Calu3 (cell line): ENCODE measurements around the gene SLC39A7. TPM values are rescaled to one million over a fixed set of nuclear protein-coding genes. Genes with fewer than 3 reads are reported as not detected.

ENCODE experiments used
- BruUV-seq: library from RNA; stranded (reverse); fragments of 400-500 nt; replicated peaks from 2 replicates; lab custom pipeline; 2021; lab: Mats Ljungman, UMichigan
- CTCF ChIA-PET: fragments of 300-600 bp; sonication (Branson Sonifier 250); formaldehyde crosslinking; loops from one replicate; lab custom pipeline; 2022; ENCODE audit warnings: antibody characterized with exemption; lab: Charles Lee
- DNase-seq: peaks from one replicate; pipeline ENCODE4 v3.0.0; 2022
- H3K27ac Mint-ChIP-seq: one replicate; pipeline ENCODE4 v1.8.0; 2022; ENCODE audit warnings: mixed read lengths; ENCODE audit not compliant: unreplicated experiment
- H3K27me3 Mint-ChIP-seq: one replicate; pipeline ENCODE4 v1.8.0; 2022; ENCODE audit warnings: mixed read lengths; ENCODE audit not compliant: unreplicated experiment
- H3K36me3 Mint-ChIP-seq: one replicate; pipeline ENCODE4 v1.8.0; 2022; ENCODE audit warnings: mild to moderate bottlenecking, moderate library complexity, mixed read lengths; ENCODE audit not compliant: insufficient read depth, unreplicated experiment
- H3K4me1 Mint-ChIP-seq: one replicate; pipeline ENCODE4 v1.8.0; 2022; ENCODE audit warnings: mild to moderate bottlenecking, low read depth, mixed read lengths; ENCODE audit not compliant: unreplicated experiment
- H3K4me3 Mint-ChIP-seq: one replicate; pipeline ENCODE4 v1.8.0; 2022; ENCODE audit warnings: mild to moderate bottlenecking, low read depth, moderate library complexity, mixed read lengths; ENCODE audit not compliant: unreplicated experiment
- H3K9me3 Mint-ChIP-seq: one replicate; pipeline ENCODE4 v1.8.0; 2022; ENCODE audit warnings: low read depth, mixed read lengths; ENCODE audit not compliant: unreplicated experiment
- CTCF ChIP-seq: fragments of 200-600 bp; IDR thresholded peaks from one replicate; pipeline ENCODE4 v1.8.0; 2022; ENCODE audit warnings: antibody characterized with exemption; ENCODE audit not compliant: unreplicated experiment
- intact Hi-C: fragments of 100-400 bp; cut with micrococcal nuclease; formaldehyde crosslinking; loops from one replicate; pipeline ENCODE4 v1.10.0; 2022; ENCODE audit not compliant: unreplicated experiment
- total RNA-seq: library from RNA; stranded (reverse); gene quantifications from 2 replicates; pipeline ENCODE4 v1.2.3, GENCODE V29; 2022

The SLC39A7 gene
- total RNA-seq, 1 experiment from 2014 or later: 201 TPM

- Mint-ChIP-seq H3K27me3 (peaks cover 86% of the 10 kb centered on the region), H3K36me3 (no peaks in the 10 kb centered on the region), H3K4me3 (no peak overlapping the region), H3K9me3 (no peaks in the 10 kb centered on the region), H3K4me1 (peaks cover 9% of the 10 kb centered on the region), H3K27ac (no peak overlapping the region)
- BruUV-seq: no TSS peak
- no peak for DNase-seq
- intact Hi-C loops: no loop called here
- CTCF ChIA-PET: no interaction called here
- no peak for TF ChIP-seq CTCF
Measured at GRCh38 chr6:33168639-33169038, 32.0 kb upstream of the SLC39A7 start.

GRCh38 chr6:33169291-33170175, 31.1 kb upstream of the SLC39A7 start:
- Mint-ChIP-seq H3K9me3 (no peaks in the 10 kb centered on the region), H3K27ac (no peak overlapping the region), H3K27me3 (peaks cover 86% of the 10 kb centered on the region), H3K4me1 (peaks cover 9% of the 10 kb centered on the region), H3K36me3 (no peaks in the 10 kb centered on the region), H3K4me3 (no peak overlapping the region)
- BruUV-seq: no TSS peak
- CTCF ChIA-PET: no interaction called here
- DNase-seq: no peak
- no peak for TF ChIP-seq CTCF
- intact Hi-C loops: no loop called here

- no peak for TF ChIP-seq CTCF
- H3K27ac Mint-ChIP-seq: no peak overlapping the region
- intact Hi-C loops: no loop called here
- DNase-seq: no peak
- no peak overlapping the region for H3K4me3 Mint-ChIP-seq
- peaks cover 86% of the 10 kb centered on the region for H3K27me3 Mint-ChIP-seq
- CTCF ChIA-PET: no interaction called here
- H3K36me3 Mint-ChIP-seq: no peaks in the 10 kb centered on the region
- H3K9me3 Mint-ChIP-seq: no peaks in the 10 kb centered on the region
- BruUV-seq: no TSS peak
- H3K4me1 Mint-ChIP-seq: peaks cover 9% of the 10 kb centered on the region
Measured at GRCh38 chr6:33170176-33171015, 30.3 kb upstream of the SLC39A7 start.

- Mint-ChIP-seq H3K9me3 (no peaks in the 10 kb centered on the region), H3K27me3 (peaks cover 86% of the 10 kb centered on the region), H3K4me1 (peaks cover 9% of the 10 kb centered on the region), H3K4me3 (no peak overlapping the region), H3K27ac (no peak overlapping the region), H3K36me3 (no peaks in the 10 kb centered on the region)
- intact Hi-C loops: no loop called here
- no TSS peak for BruUV-seq
- DNase-seq: no peak
- CTCF ChIA-PET: interaction anchor here (0.5 to 0.7 kb wide), 2 partner anchors 62 to 111 kb away, joined by 3 to 4 read pairs; no protein-coding TSS in a partner anchor
- TF ChIP-seq CTCF: no peak
Measured at GRCh38 chr6:33171016-33171879, 29.4 kb upstream of the SLC39A7 start.
